Peyer's patch (tissue), 4 donors: ENCODE measurements around the gene ZNF784.

Source experiments
- POLR2A ChIP-seq, 2 donors: fragments of 450-650 bp; IDR thresholded peaks; one replicate each; pipeline ENCODE4 v1.5.1; 2017; ENCODE audit warnings: antibody characterized with exemption in 2 of 2, mild to moderate bottlenecking in 2 of 2, moderate library complexity in 2 of 2
- TF ChIP-seq, protein P1 (sequence below), 6 experiments: fragments of 450-650 bp in 4 of 6; fragments of 200-600 bp in 2 of 6; sonication (generic) in 1 of 6; IDR thresholded peaks; one replicate each; pipeline ENCODE4 v1.5.1; 2017 to 2019; ENCODE audit warnings: antibody characterized with exemption in 6 of 6, mild to moderate bottlenecking in 3 of 6, moderate library complexity in 1 of 6

DNA sequence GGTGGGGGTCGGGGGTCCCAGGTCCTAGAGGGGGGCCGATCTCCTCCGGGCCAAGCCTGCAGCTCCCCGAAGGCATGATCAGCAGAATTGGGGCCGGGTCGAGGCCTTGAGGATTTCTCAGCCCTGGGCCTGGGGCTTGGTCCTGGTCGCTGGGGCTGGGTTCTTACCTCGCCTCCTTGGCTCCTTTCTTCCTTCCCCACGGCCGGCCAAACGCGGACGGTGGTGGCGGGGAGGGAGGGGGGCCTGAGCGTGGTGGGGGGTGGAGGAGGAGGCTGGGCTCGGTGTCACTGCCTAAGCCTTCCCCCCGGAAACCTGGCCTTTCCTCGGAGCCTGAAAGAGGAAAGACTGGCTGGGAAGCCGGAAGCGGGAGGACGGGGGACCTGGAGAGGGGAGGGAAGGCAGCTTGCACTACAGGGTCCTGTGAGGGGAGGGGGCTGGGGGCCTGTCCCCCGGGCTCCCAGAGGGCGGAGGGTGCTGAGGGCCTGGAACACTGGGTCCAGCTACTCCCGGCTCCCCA lies 43.7 kb downstream of the ZNF784 start, which contains the start of gene ZNF579:
- no peak for TF ChIP-seq POLR2A (IDR thresholded peaks at IDR 0.05)
- TF ChIP-seq, protein P1, sequence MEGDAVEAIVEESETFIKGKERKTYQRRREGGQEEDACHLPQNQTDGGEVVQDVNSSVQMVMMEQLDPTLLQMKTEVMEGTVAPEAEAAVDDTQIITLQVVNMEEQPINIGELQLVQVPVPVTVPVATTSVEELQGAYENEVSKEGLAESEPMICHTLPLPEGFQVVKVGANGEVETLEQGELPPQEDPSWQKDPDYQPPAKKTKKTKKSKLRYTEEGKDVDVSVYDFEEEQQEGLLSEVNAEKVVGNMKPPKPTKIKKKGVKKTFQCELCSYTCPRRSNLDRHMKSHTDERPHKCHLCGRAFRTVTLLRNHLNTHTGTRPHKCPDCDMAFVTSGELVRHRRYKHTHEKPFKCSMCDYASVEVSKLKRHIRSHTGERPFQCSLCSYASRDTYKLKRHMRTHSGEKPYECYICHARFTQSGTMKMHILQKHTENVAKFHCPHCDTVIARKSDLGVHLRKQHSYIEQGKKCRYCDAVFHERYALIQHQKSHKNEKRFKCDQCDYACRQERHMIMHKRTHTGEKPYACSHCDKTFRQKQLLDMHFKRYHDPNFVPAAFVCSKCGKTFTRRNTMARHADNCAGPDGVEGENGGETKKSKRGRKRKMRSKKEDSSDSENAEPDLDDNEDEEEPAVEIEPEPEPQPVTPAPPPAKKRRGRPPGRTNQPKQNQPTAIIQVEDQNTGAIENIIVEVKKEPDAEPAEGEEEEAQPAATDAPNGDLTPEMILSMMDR (IDR thresholded peaks at IDR 0.05) = no peak
